HG02642 (cell line): Measurements from ENCODE around the gene CCDC158.
"Not testable (repeated sequence)": the region's sequence is repeated elsewhere in the genome, so short reads cannot be mapped to it uniquely, and the experiment has no call there.

Source experiments
- ATAC-seq: cut with Tn5 transposase; IDR thresholded peaks from one replicate; pipeline ENCODE4 v1.9.1; 2021; ENCODE audit warnings: mild to moderate bottlenecking; ENCODE audit not compliant: unreplicated experiment, poor library complexity

Gene CCDC158

GRCh38 chr4:76374798-76375197, 46.1 kb downstream of the CCDC158 start:
- no peak for ATAC-seq

- ATAC-seq, result no peak
Measured at GRCh38 chr4:76373919-76374552, 46.9 kb downstream of the CCDC158 start.

GRCh38 chr4:76366737-76367136, 54.2 kb downstream of the CCDC158 start:
- no peak for ATAC-seq

- ATAC-seq, result no peak
Measured at GRCh38 chr4:76365636-76366035, 55.3 kb downstream of the CCDC158 start.

GRCh38 chr4:76364763-76365162, 56.2 kb downstream of the CCDC158 start:
- ATAC-seq, result no peak

GRCh38 chr4:76363556-76364290, 57.2 kb downstream of the CCDC158 start:
- ATAC-seq, result no peak

GRCh38 chr4:76361689-76362412, 59.1 kb downstream of the CCDC158 start:
- no peak for ATAC-seq

- ATAC-seq, result not testable (repeated sequence)
Measured at GRCh38 chr4:76359881-76360466, 61.0 kb downstream of the CCDC158 start.

- no peak for ATAC-seq
Measured at GRCh38 chr4:76357981-76358380, 63.0 kb downstream of the CCDC158 start.

- ATAC-seq, result no peak
Measured at GRCh38 chr4:76354517-76355473, 66.1 kb downstream of the CCDC158 start.

GRCh38 chr4:76342803-76343202, 78.1 kb downstream of the CCDC158 start:
- no peak for ATAC-seq

- no peak for ATAC-seq
Measured at GRCh38 chr4:76342191-76342590, 78.8 kb downstream of the CCDC158 start.

- ATAC-seq, result no peak
Measured at GRCh38 chr4:76341063-76341462, 79.9 kb downstream of the CCDC158 start.

- no peak for ATAC-seq
Measured at GRCh38 chr4:76339364-76339763, 81.6 kb downstream of the CCDC158 start.

- ATAC-seq, result no peak
Measured at GRCh38 chr4:76334885-76335284, 86.1 kb downstream of the CCDC158 start.

- ATAC-seq, result no peak
Measured at GRCh38 chr4:76326515-76326914, 94.4 kb downstream of the CCDC158 start.

- no peak for ATAC-seq
Measured at GRCh38 chr4:76325072-76325471, 95.9 kb downstream of the CCDC158 start.

- ATAC-seq, result no peak
Measured at GRCh38 chr4:76322236-76322635, 98.7 kb downstream of the CCDC158 start.

GRCh38 chr4:76316131-76316530, 104.8 kb downstream of the CCDC158 start:
- ATAC-seq, result no peak
